GM18499 (cell line): Measurements from ENCODE around the gene GNAI1.
"Not testable (repeated sequence)": the region's sequence is repeated elsewhere in the genome, so short reads cannot be mapped to it uniquely, and the experiment has no call there.

Experiments used
- ATAC-seq: cut with Tn5 transposase; IDR thresholded peaks from one replicate; pipeline ENCODE4 v1.9.1; 2021; ENCODE audit warnings: moderate number of reproducible peaks; ENCODE audit not compliant: insufficient read depth, unreplicated experiment

Gene GNAI1

GRCh38 chr7:80154656-80155333 is 20.2 kb downstream of the GNAI1 start:
- ATAC-seq, result no peak

GRCh38 chr7:80155374-80155773 is 20.7 kb downstream of the GNAI1 start:
- ATAC-seq, result no peak

- ATAC-seq, result not testable (repeated sequence)
Observed at GRCh38 chr7:80157770-80158169, 23.1 kb downstream of the GNAI1 start.

- ATAC-seq, result no peak
Observed at GRCh38 chr7:80159802-80160201, 25.2 kb downstream of the GNAI1 start.

- no peak for ATAC-seq
Observed at GRCh38 chr7:80161466-80161865, 26.8 kb downstream of the GNAI1 start.

- ATAC-seq, result no peak
Observed at GRCh38 chr7:80165177-80165576, 30.5 kb downstream of the GNAI1 start.

GRCh38 chr7:80170445-80170844 is 35.8 kb downstream of the GNAI1 start:
- no peak for ATAC-seq

- no peak for ATAC-seq
Observed at GRCh38 chr7:80172387-80172786, 37.8 kb downstream of the GNAI1 start.

GRCh38 chr7:80175744-80176143 is 41.1 kb downstream of the GNAI1 start:
- no peak for ATAC-seq

- ATAC-seq, result no peak
Observed at GRCh38 chr7:80181411-80181810, 46.8 kb downstream of the GNAI1 start.

GRCh38 chr7:80182630-80183276 is 48.1 kb downstream of the GNAI1 start:
- ATAC-seq, result no peak

- no peak for ATAC-seq
Observed at GRCh38 chr7:80183351-80183750, 48.7 kb downstream of the GNAI1 start.

GRCh38 chr7:80183900-80184685 is 49.5 kb downstream of the GNAI1 start:
- ATAC-seq, result no peak

- no peak for ATAC-seq
Observed at GRCh38 chr7:80184693-80185092, 50.1 kb downstream of the GNAI1 start.

GRCh38 chr7:80185571-80185970 is 50.9 kb downstream of the GNAI1 start:
- ATAC-seq, result no peak

GRCh38 chr7:80186721-80187120 is 52.1 kb downstream of the GNAI1 start:
- ATAC-seq, result no peak

GRCh38 chr7:80187279-80187678 is 52.6 kb downstream of the GNAI1 start:
- no peak for ATAC-seq

- ATAC-seq, result no peak
Observed at GRCh38 chr7:80187727-80188126, 53.1 kb downstream of the GNAI1 start.

- no peak for ATAC-seq
Observed at GRCh38 chr7:80189638-80190037, 55.0 kb downstream of the GNAI1 start.

- ATAC-seq, result no peak
Observed at GRCh38 chr7:80197627-80198026, 63.0 kb downstream of the GNAI1 start.

- ATAC-seq, result no peak
Observed at GRCh38 chr7:80199051-80199450, 64.4 kb downstream of the GNAI1 start.
